GM23248 (cell line): ENCODE results near the gene NALCN. TPM values are rescaled to one million over a fixed set of nuclear protein-coding genes. Genes with fewer than 3 reads are reported as not detected.

Source experiments
- DNase-seq: peaks from one replicate; pipeline ENCODE4 v3.0.0-alpha.2; 2015
- H2AFZ ChIP-seq: fragments of 200-600 bp; sonication (generic); 2 replicates; pipeline ENCODE4 v1.6.1; 2016; ENCODE audit warnings: antibody characterized with exemption
- H3F3A ChIP-seq: fragments of 200-600 bp; sonication (generic); 2 replicates; pipeline ENCODE4 v1.6.1; 2016; ENCODE audit warnings: mild to moderate bottlenecking, antibody characterized with exemption, mixed run types; ENCODE audit not compliant: insufficient read depth
- H3K27ac ChIP-seq: fragments of 200-600 bp; sonication (generic); 2 replicates; pipeline ENCODE4 v1.5.1; 2016; ENCODE audit warnings: mild to moderate bottlenecking
- H3K27me3 ChIP-seq: fragments of 200-600 bp; sonication (generic); replicated peaks from 2 replicates; pipeline ENCODE4 v1.6.1; 2016; ENCODE audit warnings: mild to moderate bottlenecking; ENCODE audit not compliant: insufficient read depth
- H3K36me3 ChIP-seq: fragments of 200-600 bp; sonication (generic); 2 replicates; pipeline ENCODE4 v1.6.1; 2016; ENCODE audit warnings: low read depth, mild to moderate bottlenecking
- H3K4me1 ChIP-seq: fragments of 200-600 bp; sonication (generic); 2 replicates; pipeline ENCODE4 v1.6.1; 2016; ENCODE audit warnings: mild to moderate bottlenecking; ENCODE audit not compliant: insufficient read depth
- H3K4me2 ChIP-seq: fragments of 200-600 bp; sonication (generic); one replicate; pipeline ENCODE4 v1.6.1; 2016; ENCODE audit warnings: mild to moderate bottlenecking; ENCODE audit not compliant: unreplicated experiment
- H3K4me3 ChIP-seq: fragments of 200-600 bp; sonication (generic); 2 replicates; pipeline ENCODE4 v1.5.1; 2016; ENCODE audit warnings: mild to moderate bottlenecking
- H3K79me2 ChIP-seq: fragments of 200-600 bp; sonication (generic); 2 replicates; pipeline ENCODE4 v1.6.1; 2016; ENCODE audit warnings: mild to moderate bottlenecking; ENCODE audit not compliant: insufficient read depth
- H3K9ac ChIP-seq: fragments of 200-600 bp; sonication (generic); 2 replicates; pipeline ENCODE4 v1.6.1; 2016; ENCODE audit warnings: mild to moderate bottlenecking
- H3K9me2 ChIP-seq: fragments of 200-600 bp; sonication (generic); 2 replicates; pipeline ENCODE4 v1.6.1; 2016; ENCODE audit warnings: mixed run types, mild to moderate bottlenecking, moderate library complexity; ENCODE audit not compliant: insufficient read depth
- H3K9me3 ChIP-seq: fragments of 200-600 bp; sonication (generic); one replicate; pipeline ENCODE4 v1.6.1; 2017; ENCODE audit warnings: low read depth
- H4K20me1 ChIP-seq: fragments of 200-600 bp; sonication (generic); 2 replicates; pipeline ENCODE4 v1.6.0; 2016; ENCODE audit not compliant: insufficient read depth
- EZH2 ChIP-seq: fragments of 200-600 bp; sonication (generic); IDR thresholded peaks from 2 replicates; pipeline ENCODE4 v1.6.1; 2018; ENCODE audit warnings: antibody characterized with exemption, mild to moderate bottlenecking; ENCODE audit not compliant: insufficient read depth, poor library complexity, severe bottlenecking
- EZH2phosphoT487 ChIP-seq: fragments of 200-600 bp; sonication (generic); IDR thresholded peaks from 2 replicates; pipeline ENCODE4 v1.6.1; 2018; ENCODE audit warnings: antibody characterized with exemption, moderate library complexity, mild to moderate bottlenecking, low read depth; ENCODE audit not compliant: insufficient read depth
- WGBS, 2 experiments: methylation state at CpG; one replicate each; pipeline ENCODE4 v1.1.6; 2015 to 2017; ENCODE audit warnings: low lambda C conversion rate in 2 of 2, low coverage in 1 of 2; ENCODE audit errors: missing lambda C conversion rate in 2 of 2; 5-methylcytosine and 5-hydroxymethylcytosine counted together
- in situ Hi-C: fragments of 300-500 bp; cut with MboI; formaldehyde crosslinking; loops from 2 replicates; pipeline ENCODE4 v1.15.0; 2020
- polyA plus RNA-seq: library from polyadenylated mRNA; unstranded; fragments of >200 nt; fragmentation: Nextera tagmentation; extraction: Ambion mirVana; gene quantifications from 2 replicates; pipeline ENCODE4 v1.2.1, GENCODE V29; 2016
- total RNA-seq: library from RNA; depleted of rRNA; stranded (reverse); fragments of >200 nt; shearing (Covaris generic); gene quantifications from 2 replicates; pipeline ENCODE4 v1.2.3, GENCODE V29; 2014

Gene NALCN
- total and polyA plus RNA-seq, 2 experiments from 2014 or later = 3.1 to 3.6 TPM

DNA sequence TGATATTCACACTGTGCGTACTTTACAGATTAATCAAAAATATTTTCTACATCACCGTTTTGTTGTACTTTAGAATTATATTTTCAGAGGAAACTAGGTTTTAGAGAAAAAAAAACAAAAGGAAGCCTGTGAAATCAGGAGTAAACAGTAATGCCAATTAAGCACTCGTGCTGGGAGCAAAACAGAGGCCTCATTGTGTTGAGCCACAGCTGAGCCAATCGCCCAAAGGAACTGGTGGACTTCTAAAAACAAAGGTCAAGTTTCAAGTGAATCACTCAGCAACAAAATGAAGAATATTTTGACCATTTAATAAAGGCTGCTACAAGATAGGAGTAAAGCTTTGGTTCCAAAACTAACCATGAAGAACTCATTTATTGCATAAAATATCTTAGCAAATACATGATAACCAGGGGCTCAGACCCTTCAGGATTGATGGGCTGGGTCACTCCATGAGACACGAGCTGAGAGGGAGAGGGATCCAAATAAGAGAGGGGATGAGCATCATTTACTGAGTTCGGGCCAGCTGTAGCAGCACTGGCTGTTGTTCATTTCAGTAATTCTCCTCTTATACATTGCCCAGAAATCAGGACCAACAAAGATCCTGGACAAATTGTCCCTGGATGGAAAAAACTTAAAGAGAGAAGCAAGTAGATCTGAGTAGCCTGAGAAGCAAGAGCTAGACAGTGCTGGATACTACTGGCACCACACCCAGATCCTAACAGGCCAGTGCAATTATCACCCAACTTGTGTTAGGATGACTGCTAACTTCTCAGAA is 8.3 kb upstream of the NALCN start:
- in situ Hi-C loops = no loop called here
- WGBS, 2 experiments = 53 to 69% methylated on average over 6 of the region's 6 CpGs
- no peak overlapping the region for H3K9ac ChIP-seq
- H3K27ac ChIP-seq = no peak overlapping the region
- H3K79me2 ChIP-seq = no peaks in the 10 kb centered on the region
- H3K36me3 ChIP-seq = no peaks in the 10 kb centered on the region
- H3K4me1 ChIP-seq = no peaks in the 10 kb centered on the region
- H3K9me2 ChIP-seq = no peaks in the 10 kb centered on the region
- H3K4me2 ChIP-seq = no peak overlapping the region
- no peak overlapping the region for H3K4me3 ChIP-seq
- H4K20me1 ChIP-seq = no peaks in the 10 kb centered on the region
- no peaks in the 10 kb centered on the region for H3F3A ChIP-seq
- DNase-seq = peak; percentile 45
- TF ChIP-seq EZH2phosphoT487 (no peak), EZH2 (no peak)
- no peaks in the 10 kb centered on the region for H3K27me3 ChIP-seq
- no peaks in the 10 kb centered on the region for H3K9me3 ChIP-seq
- no peak overlapping the region for H2AFZ ChIP-seq

DNA sequence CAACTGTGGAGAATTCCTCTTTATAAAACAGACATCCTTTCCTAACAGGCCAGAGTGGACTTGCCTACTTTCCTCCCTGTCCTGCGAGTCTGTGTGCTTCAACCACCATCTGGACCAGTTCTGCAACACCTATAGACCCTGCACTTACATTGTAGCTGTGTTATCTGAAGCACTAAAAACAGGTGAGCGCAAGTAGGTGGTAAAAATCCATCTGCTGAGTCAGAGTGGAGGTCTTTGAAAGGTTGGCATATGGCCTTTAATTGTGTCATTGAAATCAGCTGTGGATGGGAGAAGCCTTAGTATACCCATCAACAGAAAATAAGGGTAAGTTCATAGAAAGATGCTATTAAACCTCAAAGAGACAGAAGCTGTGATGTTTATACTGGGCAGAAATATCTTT is 7.6 kb upstream of the NALCN start:
- H3K9ac ChIP-seq = no peak overlapping the region
- 71 to 75% methylated on average over 2 of the region's 2 CpGs for WGBS, 2 experiments
- no peaks in the 10 kb centered on the region for H3K79me2 ChIP-seq
- in situ Hi-C loops = no loop called here
- H3K36me3 ChIP-seq = no peaks in the 10 kb centered on the region
- H3K27ac ChIP-seq = no peak overlapping the region
- no peak for TF ChIP-seq EZH2phosphoT487
- TF ChIP-seq EZH2 = no peak
- H3K9me2 ChIP-seq = no peaks in the 10 kb centered on the region
- no peaks in the 10 kb centered on the region for H4K20me1 ChIP-seq
- H3K27me3 ChIP-seq = no peaks in the 10 kb centered on the region
- no peaks in the 10 kb centered on the region for H3F3A ChIP-seq
- H3K9me3 ChIP-seq = no peaks in the 10 kb centered on the region
- no peak overlapping the region for H3K4me2 ChIP-seq
- no peak for DNase-seq
- H3K4me3 ChIP-seq = no peak overlapping the region
- no peaks in the 10 kb centered on the region for H3K4me1 ChIP-seq
- no peak overlapping the region for H2AFZ ChIP-seq

GRCh38 chr13:101417501-101417900 is 1.2 kb upstream of the NALCN start:
- no peak for DNase-seq
- Histone ChIP-seq H3K9me2 (no peaks in the 10 kb centered on the region), H3K27ac (no peak overlapping the region), H4K20me1 (no peaks in the 10 kb centered on the region), H3K36me3 (no peaks in the 10 kb centered on the region), H3K4me2 (no peak overlapping the region), H2AFZ (peak overlapping the region; percentile 97; the same call in 1 of the 2 replicates), H3F3A (no peaks in the 10 kb centered on the region), H3K79me2 (no peaks in the 10 kb centered on the region), H3K9me3 (no peaks in the 10 kb centered on the region), H3K9ac (no peak overlapping the region), H3K4me3 (no peak overlapping the region), H3K27me3 (no peaks in the 10 kb centered on the region), H3K4me1 (peaks cover 6% of the 10 kb centered on the region)
- 97 to 98% methylated on average over 5 of the region's 5 CpGs for WGBS, 2 experiments
- no peak for TF ChIP-seq EZH2phosphoT487
- in situ Hi-C loops = no loop called here

GRCh38 chr13:101417043-101417406 is 717 bp upstream of the NALCN start:
- DNase-seq = peak; percentile 63
- TF ChIP-seq EZH2phosphoT487 (no peak), EZH2 (no peak)
- Histone ChIP-seq H3K9me2 (no peaks in the 10 kb centered on the region), H3K36me3 (no peaks in the 10 kb centered on the region), H4K20me1 (no peaks in the 10 kb centered on the region), H2AFZ (peak overlapping the region; percentile 97), H3K79me2 (no peaks in the 10 kb centered on the region), H3K9me3 (no peaks in the 10 kb centered on the region), H3K4me2 (peak overlapping the region; percentile 97), H3K4me3 (peak overlapping the region; percentile 90), H3F3A (no peaks in the 10 kb centered on the region), H3K27me3 (no peaks in the 10 kb centered on the region), H3K9ac (peak overlapping the region; percentile 68), H3K27ac (no peak overlapping the region), H3K4me1 (peaks cover 6% of the 10 kb centered on the region)
- WGBS, 2 experiments = 23 to 40% methylated on average over 3 of the region's 3 CpGs
- in situ Hi-C loops = no loop called here
